Astrocyte (in vitro differentiated cells and primary cell): ENCODE data around the gene ACACA. TPM values are rescaled to one million over a fixed set of nuclear protein-coding genes. Genes with fewer than 3 reads are reported as not detected.

Source experiments
- DNase-seq: peaks from one replicate; pipeline ENCODE4 v3.0.0-alpha.2; 2010; ENCODE audit warnings: low read depth
- FAIRE-seq: peaks from 2 replicates; lab custom pipeline; 2011; peaks lifted over from hg19 to GRCh38; lab: Jason Lieb, UNC
- H2AFZ ChIP-seq: 2 replicates; pipeline ENCODE4 v1.6.0; 2012; ENCODE audit warnings: low read depth, low read length, inconsistent platforms
- H3K27ac ChIP-seq: 2 replicates; pipeline ENCODE4 v1.5.1; 2011; ENCODE audit warnings: low read depth, low read length, inconsistent platforms
- H3K27me3 ChIP-seq: 2 replicates; pipeline ENCODE4 v1.6.0; 2011; ENCODE audit warnings: low read length, inconsistent platforms; ENCODE audit not compliant: insufficient read depth
- H3K36me3 ChIP-seq: 2 replicates; pipeline ENCODE4 v1.5.1; 2011; ENCODE audit warnings: low read length, inconsistent platforms; ENCODE audit not compliant: insufficient read depth
- H3K4me1 ChIP-seq: 2 replicates; pipeline ENCODE4 v1.5.1; 2011; ENCODE audit warnings: low read length, inconsistent platforms; ENCODE audit not compliant: insufficient read depth
- H3K4me2 ChIP-seq: 2 replicates; pipeline ENCODE4 v1.6.0; 2012; ENCODE audit warnings: low read length, inconsistent platforms
- H3K4me3 ChIP-seq: 2 replicates; pipeline ENCODE4 v1.5.1; 2011; ENCODE audit warnings: low read depth, mild to moderate bottlenecking, low read length, inconsistent platforms; ENCODE audit not compliant: insufficient read depth
- H3K79me2 ChIP-seq: 2 replicates; pipeline ENCODE4 v1.6.0; 2012; ENCODE audit warnings: mild to moderate bottlenecking, low read length, inconsistent platforms; ENCODE audit not compliant: insufficient read depth
- H3K9ac ChIP-seq: 2 replicates; pipeline ENCODE4 v1.6.0; 2012; ENCODE audit warnings: mild to moderate bottlenecking, low read length, inconsistent platforms
- H3K9me3 ChIP-seq: 2 replicates; pipeline ENCODE4 v1.5.1; 2012; ENCODE audit warnings: low read depth, mild to moderate bottlenecking, low read length, inconsistent platforms; ENCODE audit not compliant: insufficient read depth
- H4K20me1 ChIP-seq: 2 replicates; pipeline ENCODE4 v1.6.0; 2012; ENCODE audit warnings: low read length, inconsistent platforms; ENCODE audit not compliant: insufficient read depth
- H3K27ac Mint-ChIP-seq: one replicate; pipeline ENCODE4 v1.8.0; 2021; ENCODE audit warnings: mild to moderate bottlenecking, mixed read lengths; ENCODE audit not compliant: unreplicated experiment
- H3K27me3 Mint-ChIP-seq: one replicate; pipeline ENCODE4 v1.8.0; 2021; ENCODE audit warnings: low read depth, mixed read lengths; ENCODE audit not compliant: unreplicated experiment
- H3K36me3 Mint-ChIP-seq: one replicate; pipeline ENCODE4 v1.8.0; 2021; ENCODE audit warnings: low read depth, mixed read lengths; ENCODE audit not compliant: unreplicated experiment
- H3K4me1 Mint-ChIP-seq: one replicate; pipeline ENCODE4 v1.8.0; 2021; ENCODE audit warnings: low read depth, mixed read lengths; ENCODE audit not compliant: unreplicated experiment
- H3K4me3 Mint-ChIP-seq: one replicate; pipeline ENCODE4 v1.8.0; 2021; ENCODE audit warnings: mild to moderate bottlenecking, moderate library complexity, mixed read lengths; ENCODE audit not compliant: unreplicated experiment
- H3K9me3 Mint-ChIP-seq: one replicate; pipeline ENCODE4 v1.8.0; 2021; ENCODE audit warnings: mild to moderate bottlenecking, mixed read lengths; ENCODE audit not compliant: unreplicated experiment
- EZH2 ChIP-seq: IDR thresholded peaks from 2 replicates; pipeline ENCODE4 v1.6.1; 2012; ENCODE audit warnings: mild to moderate bottlenecking, low read length, inconsistent platforms; ENCODE audit not compliant: insufficient read depth
- total RNA-seq: library from RNA; stranded (reverse); gene quantifications from 2 replicates; pipeline ENCODE4 v1.2.1, GENCODE V29; 2021
- TF ChIP-seq, protein P1 (sequence below): IDR thresholded peaks from 2 replicates; pipeline ENCODE4 v1.5.1; 2011; ENCODE audit warnings: low read depth, mild to moderate bottlenecking, inconsistent platforms, low read length, moderate library complexity; ENCODE audit not compliant: insufficient read depth

ACACA gene
- total RNA-seq, 1 donor from 2014 or later = 88.3 TPM

- DNase-seq = peak; percentile 29
- no peaks in the 10 kb centered on the region for H3K4me1 ChIP-seq
- Mint-ChIP-seq H3K27ac (no peak overlapping the region), H3K4me1 (peaks cover 1% of the 10 kb centered on the region), H3K27me3 (no peaks in the 10 kb centered on the region), H3K9me3 (no peaks in the 10 kb centered on the region), H3K4me3 (no peak overlapping the region), H3K36me3 (peaks cover 7% of the 10 kb centered on the region)
- TF ChIP-seq EZH2 = no peak
- TF ChIP-seq, protein P1, sequence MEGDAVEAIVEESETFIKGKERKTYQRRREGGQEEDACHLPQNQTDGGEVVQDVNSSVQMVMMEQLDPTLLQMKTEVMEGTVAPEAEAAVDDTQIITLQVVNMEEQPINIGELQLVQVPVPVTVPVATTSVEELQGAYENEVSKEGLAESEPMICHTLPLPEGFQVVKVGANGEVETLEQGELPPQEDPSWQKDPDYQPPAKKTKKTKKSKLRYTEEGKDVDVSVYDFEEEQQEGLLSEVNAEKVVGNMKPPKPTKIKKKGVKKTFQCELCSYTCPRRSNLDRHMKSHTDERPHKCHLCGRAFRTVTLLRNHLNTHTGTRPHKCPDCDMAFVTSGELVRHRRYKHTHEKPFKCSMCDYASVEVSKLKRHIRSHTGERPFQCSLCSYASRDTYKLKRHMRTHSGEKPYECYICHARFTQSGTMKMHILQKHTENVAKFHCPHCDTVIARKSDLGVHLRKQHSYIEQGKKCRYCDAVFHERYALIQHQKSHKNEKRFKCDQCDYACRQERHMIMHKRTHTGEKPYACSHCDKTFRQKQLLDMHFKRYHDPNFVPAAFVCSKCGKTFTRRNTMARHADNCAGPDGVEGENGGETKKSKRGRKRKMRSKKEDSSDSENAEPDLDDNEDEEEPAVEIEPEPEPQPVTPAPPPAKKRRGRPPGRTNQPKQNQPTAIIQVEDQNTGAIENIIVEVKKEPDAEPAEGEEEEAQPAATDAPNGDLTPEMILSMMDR = peak; percentile 90
- H3K9ac ChIP-seq = no peak overlapping the region
- no peak overlapping the region for H2AFZ ChIP-seq
- H3K4me3 ChIP-seq = no peak overlapping the region
- H3K79me2 ChIP-seq = no peaks in the 10 kb centered on the region
- peaks cover 48% of the 10 kb centered on the region for H3K36me3 ChIP-seq
- peaks cover 7% of the 10 kb centered on the region for H4K20me1 ChIP-seq
- FAIRE-seq = no peak
- no peak overlapping the region for H3K27ac ChIP-seq
- H3K27me3 ChIP-seq = no peaks in the 10 kb centered on the region
- H3K9me3 ChIP-seq = no peaks in the 10 kb centered on the region
- H3K4me2 ChIP-seq = no peak overlapping the region
Measured at GRCh38 chr17:37239690-37240334, 166.8 kb downstream of the ACACA start.

DNA sequence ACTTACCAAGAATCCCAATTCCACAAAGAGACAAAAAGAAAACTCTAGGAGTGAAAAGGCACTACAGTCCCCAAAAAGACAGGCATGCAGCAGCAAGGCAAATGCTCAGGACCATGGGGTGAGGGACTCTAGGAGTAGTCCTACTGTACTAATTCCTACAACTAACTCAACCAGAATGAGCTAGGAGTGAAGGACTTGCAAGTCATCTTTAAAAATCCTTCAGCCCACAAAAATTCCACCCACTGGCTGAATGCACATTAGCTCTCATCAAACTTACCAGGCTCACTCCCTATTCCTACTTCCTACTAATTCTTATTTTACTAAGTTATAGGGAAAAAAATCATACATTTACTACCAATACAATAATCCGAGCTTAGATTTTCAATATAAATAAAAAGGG, 172.5 kb downstream of the ACACA start:
- H3K4me1 ChIP-seq = no peaks in the 10 kb centered on the region
- H3K36me3 ChIP-seq = peaks cover 38% of the 10 kb centered on the region
- Mint-ChIP-seq H3K9me3 (no peaks in the 10 kb centered on the region), H3K4me3 (no peak overlapping the region), H3K36me3 (peaks cover 4% of the 10 kb centered on the region), H3K27me3 (no peaks in the 10 kb centered on the region), H3K4me1 (peaks cover 11% of the 10 kb centered on the region), H3K27ac (peak overlapping the region; percentile 53)
- H3K27ac ChIP-seq = no peak overlapping the region
- H3K9ac ChIP-seq = no peak overlapping the region
- H4K20me1 ChIP-seq = no peaks in the 10 kb centered on the region
- no peak overlapping the region for H2AFZ ChIP-seq
- FAIRE-seq = no peak
- H3K4me2 ChIP-seq = no peak overlapping the region
- no peak overlapping the region for H3K4me3 ChIP-seq
- no peaks in the 10 kb centered on the region for H3K27me3 ChIP-seq
- peak; percentile 66 for DNase-seq
- TF ChIP-seq, protein P1 = no peak
- no peaks in the 10 kb centered on the region for H3K79me2 ChIP-seq
- no peaks in the 10 kb centered on the region for H3K9me3 ChIP-seq

DNA sequence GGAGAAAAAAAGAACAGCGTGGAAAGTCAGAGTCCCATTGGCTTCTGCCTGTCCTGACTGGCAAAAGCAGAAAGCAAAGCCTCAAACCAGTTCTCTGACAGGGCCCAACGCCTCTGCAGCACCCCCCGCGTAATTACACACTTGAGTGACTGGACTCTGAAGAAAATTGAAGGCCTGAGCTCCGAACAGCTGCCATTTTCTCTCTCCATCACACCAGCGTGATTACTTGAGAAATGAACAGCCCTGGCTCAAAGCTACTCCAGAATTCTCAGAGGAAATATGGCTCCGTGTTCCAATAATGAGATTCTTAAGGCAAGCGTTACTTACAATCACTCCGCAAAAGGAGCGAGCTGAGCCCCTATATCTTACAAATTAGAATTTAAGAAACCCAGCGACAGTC, 173.6 kb downstream of the ACACA start:
- no peak for DNase-seq
- Mint-ChIP-seq H3K9me3 (no peaks in the 10 kb centered on the region), H3K27me3 (no peaks in the 10 kb centered on the region), H3K27ac (no peak overlapping the region), H3K4me1 (peaks cover 11% of the 10 kb centered on the region), H3K4me3 (no peak overlapping the region), H3K36me3 (peaks cover 4% of the 10 kb centered on the region)
- Histone ChIP-seq H3K9ac (no peak overlapping the region), H3K4me1 (no peaks in the 10 kb centered on the region), H4K20me1 (peaks cover 3% of the 10 kb centered on the region), H3K79me2 (no peaks in the 10 kb centered on the region), H3K4me3 (no peak overlapping the region), H3K9me3 (no peaks in the 10 kb centered on the region), H2AFZ (no peak overlapping the region), H3K27me3 (no peaks in the 10 kb centered on the region), H3K36me3 (peaks cover 44% of the 10 kb centered on the region), H3K4me2 (no peak overlapping the region), H3K27ac (no peak overlapping the region)
- TF ChIP-seq, protein P1 = no peak
- TF ChIP-seq EZH2 = no peak
- no peak for FAIRE-seq
